ENCODE measurements around the gene EPHA1.

The EPHA1 gene

GRCh38 chr7:143382791-143383641 is 25.6 kb downstream of the EPHA1 start:
- in situ Hi-C loops (cut with HindIII; ENCODE audit: low pct_ligation_motif_present, low pct_unique_long_range_greater_than_20kb, low sequenced_read_pairs): no loop called here
- no peak for DNase-seq

- DNase-seq: no peak
- in situ Hi-C loops (cut with HindIII; ENCODE audit: low pct_ligation_motif_present, low pct_unique_long_range_greater_than_20kb, low sequenced_read_pairs): no loop called here
Observed at GRCh38 chr7:143382126-143382790, 26.4 kb downstream of the EPHA1 start.

DNA sequence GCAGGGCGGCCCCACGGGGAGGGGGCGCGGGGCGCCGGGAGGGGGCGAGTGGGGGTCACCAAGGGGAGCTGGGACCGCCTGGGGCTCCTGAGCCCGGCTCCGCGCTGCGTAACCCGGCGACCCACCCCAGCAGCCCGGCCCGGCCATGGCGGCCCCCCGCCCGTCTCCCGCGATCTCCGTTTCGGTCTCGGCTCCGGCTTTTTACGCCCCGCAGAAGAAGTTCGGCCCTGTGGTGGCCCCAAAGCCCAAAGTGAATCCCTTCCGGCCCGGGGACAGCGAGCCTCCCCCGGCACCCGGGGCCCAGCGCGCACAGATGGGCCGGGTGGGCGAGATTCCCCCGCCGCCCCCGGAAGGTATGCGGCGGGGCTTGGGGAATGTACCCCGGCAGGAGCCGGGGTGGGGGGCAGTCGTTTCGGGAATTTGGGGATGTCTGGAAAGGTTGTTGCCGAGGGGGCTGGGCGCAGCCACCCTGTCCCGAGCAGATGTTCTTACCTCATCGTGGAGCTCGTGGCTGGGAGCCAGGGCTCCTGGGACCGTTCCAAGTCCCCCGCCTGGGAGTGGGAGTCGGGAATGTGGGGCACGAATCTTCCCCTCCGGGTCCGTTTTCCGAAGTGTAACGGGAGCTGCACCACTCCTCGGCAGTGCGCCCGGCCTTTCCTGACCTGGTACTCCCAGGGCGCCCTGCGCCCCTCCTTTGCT is 27.1 kb downstream of the EPHA1 start:
- peak; percentile 70 for DNase-seq
- in situ Hi-C loops (cut with HindIII; ENCODE audit: low pct_ligation_motif_present, low pct_unique_long_range_greater_than_20kb, low sequenced_read_pairs): no loop called here

- DNase-seq: peak; percentile 96
- in situ Hi-C loops (cut with HindIII; ENCODE audit: low pct_ligation_motif_present, low pct_unique_long_range_greater_than_20kb, low sequenced_read_pairs): no loop called here
Observed at GRCh38 chr7:143380646-143381426, 27.8 kb downstream of the EPHA1 start, which contains the start of gene ZYX. ZYX (plus strand) TSS chr7:143381345; CDS start chr7:143381572, 227 bp downstream.

DNA sequence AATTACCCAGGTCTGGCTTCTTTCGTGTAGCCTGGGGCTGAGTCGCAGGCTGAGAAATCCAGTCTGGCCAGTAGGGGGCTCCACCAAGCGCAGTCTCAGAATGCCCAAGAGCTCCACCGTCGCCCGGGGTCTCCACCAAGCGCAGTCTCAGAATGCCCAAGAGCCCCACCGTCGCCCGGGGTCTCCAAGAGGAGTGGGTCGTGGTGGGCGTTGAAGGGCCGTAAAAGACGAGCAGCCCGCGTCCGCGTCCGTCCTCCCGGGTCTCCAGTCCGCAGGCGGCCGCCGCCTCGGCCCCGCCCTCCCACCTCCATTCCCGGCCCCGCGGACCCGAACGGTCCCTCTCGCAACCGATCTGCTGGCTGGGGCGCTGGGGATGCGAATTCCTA is 28.4 kb downstream of the EPHA1 start:
- in situ Hi-C loops (cut with HindIII; ENCODE audit: low pct_ligation_motif_present, low pct_unique_long_range_greater_than_20kb, low sequenced_read_pairs): no loop called here
- peak; percentile 88 for DNase-seq

DNA sequence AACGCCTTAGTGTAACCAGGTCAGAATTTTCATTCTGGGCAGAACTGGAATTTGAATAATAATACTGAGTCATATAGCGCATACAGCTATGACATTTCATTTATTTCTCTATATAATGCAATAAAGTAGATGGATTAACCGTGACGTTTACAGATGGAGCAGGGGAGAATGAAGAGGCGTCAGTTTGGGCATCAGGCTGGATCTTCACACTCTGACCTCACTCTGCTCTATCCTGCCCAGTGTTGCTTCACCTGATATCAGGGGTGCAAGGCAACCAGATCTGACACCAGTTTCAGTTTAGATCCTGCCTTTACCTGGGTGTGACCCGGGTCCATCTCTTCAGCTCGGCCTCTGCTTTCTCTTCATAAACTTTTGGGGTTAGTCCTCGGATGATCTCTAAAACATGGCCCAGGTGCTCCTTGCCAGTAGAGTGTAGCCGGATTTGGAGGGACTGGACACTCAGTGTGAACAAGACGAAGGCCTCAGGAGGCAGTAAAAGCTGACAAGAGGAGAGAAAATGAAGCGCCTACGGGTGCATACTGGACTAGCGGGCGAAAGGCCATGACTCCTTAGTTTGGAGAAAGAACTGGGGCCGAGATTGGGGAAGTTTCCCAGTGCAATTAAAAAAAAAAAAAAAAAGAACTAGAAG is 28.9 kb downstream of the EPHA1 start:
- in situ Hi-C loops (cut with HindIII; ENCODE audit: low pct_ligation_motif_present, low pct_unique_long_range_greater_than_20kb, low sequenced_read_pairs): no loop called here
- peak; percentile 45 for DNase-seq

DNA sequence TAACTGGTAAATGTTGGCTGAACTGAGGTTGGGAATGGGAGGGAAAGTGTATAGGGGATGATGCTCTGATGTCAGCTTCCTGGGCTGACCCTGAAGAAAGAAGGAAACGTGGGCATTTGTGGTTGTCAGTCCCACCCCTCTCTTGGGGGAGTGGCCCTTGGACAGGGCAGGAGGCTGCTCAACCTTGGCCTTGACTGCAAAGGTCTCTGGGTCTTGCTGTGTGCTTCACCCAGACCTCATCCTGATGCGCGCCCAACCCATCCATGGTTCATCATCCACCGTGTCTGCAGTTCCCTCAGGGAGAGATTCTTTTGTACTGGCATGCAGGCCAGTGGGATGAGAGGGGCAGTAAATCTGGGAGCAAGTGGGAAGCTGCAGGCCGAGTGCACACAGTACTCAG is 32.3 kb downstream of the EPHA1 start:
- no peak for DNase-seq
- in situ Hi-C loops (cut with HindIII; ENCODE audit: low pct_ligation_motif_present, low pct_unique_long_range_greater_than_20kb, low sequenced_read_pairs): no loop called here

DNA sequence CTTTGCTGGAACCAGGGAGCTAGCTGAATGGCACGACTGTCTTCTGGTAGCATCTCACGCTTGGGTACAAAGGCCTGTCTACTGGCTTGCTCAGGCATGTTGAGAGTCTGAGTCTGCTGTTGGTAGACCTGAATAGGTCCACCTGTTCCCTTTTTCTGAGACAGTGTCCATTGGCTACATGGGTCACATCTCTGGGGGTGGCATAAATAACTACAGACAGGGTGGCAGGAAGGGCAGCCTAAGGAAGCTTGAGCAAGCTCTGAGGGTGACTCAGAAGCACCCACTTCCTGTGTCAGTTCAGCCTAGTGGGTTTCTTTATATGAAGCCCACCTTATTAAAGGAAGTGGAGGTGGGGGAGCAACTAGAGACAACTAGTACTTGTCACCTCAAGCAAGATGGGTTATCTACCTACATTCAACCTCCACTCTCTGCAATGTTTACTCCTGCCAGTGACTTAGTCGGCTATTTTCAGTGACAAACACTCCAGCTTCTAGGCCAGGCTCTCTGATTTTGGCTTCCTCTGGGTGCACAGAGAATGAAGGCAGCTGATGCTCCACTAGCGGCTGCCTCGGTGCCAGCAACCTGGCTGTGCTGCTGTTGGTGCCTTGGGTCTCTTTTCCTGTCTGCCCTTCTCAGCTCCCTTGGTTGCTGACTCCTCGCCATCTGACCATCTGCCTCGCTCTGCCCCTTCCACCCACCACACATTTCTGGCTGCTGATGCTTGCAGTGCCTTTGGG is 33.2 kb downstream of the EPHA1 start:
- DNase-seq: no peak
- in situ Hi-C loops (cut with HindIII; ENCODE audit: low pct_ligation_motif_present, low pct_unique_long_range_greater_than_20kb, low sequenced_read_pairs): no loop called here

DNA sequence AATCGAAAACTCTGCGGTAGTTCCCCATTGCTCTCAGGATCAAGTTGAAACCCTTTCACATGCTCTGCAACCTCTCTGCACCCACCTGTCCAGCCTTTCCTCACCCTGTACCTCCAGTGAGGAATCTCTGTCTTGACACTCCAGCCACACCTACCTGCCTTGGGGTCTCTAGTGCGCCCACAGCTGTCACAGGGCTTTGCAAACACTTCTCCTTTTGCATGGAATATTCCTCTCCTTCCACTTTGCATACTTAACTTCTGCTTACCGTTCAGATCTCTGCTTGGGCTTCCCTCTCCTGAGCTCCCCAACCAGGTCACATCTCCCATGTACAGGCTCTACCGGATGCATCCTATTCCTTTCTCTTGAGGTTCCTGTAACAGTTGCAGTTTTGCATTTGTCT is 34.1 kb downstream of the EPHA1 start:
- in situ Hi-C loops (cut with HindIII; ENCODE audit: low pct_ligation_motif_present, low pct_unique_long_range_greater_than_20kb, low sequenced_read_pairs): no loop called here
- no peak for DNase-seq

DNA sequence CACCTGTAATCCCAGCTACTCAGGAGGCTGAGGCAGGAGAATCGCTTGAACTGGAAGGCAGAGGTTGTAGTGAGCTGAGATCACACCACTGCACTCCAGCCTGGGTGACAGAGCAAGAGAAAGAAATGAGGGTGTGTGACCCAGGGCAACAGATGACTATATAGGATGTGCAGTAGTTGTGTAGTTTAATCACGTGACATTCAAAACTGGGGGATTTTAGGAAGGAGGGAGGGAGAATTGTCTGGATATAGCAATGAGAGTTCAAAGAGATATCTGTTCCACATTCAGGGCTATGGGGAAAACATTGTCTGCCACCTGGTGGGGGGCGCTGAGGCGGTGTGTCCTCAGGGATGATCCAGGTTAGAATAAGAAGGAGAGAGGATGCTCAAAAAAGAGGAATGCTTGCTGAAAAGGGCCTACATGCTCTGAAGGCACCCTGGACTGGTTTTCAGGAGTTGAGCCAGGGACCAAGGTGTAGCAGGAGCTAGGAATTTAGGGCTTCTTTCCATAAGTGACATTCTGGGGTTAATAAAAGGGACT is 35.3 kb downstream of the EPHA1 start:
- DNase-seq: no peak
- in situ Hi-C loops (cut with HindIII; ENCODE audit: low pct_ligation_motif_present, low pct_unique_long_range_greater_than_20kb, low sequenced_read_pairs): no loop called here

DNA sequence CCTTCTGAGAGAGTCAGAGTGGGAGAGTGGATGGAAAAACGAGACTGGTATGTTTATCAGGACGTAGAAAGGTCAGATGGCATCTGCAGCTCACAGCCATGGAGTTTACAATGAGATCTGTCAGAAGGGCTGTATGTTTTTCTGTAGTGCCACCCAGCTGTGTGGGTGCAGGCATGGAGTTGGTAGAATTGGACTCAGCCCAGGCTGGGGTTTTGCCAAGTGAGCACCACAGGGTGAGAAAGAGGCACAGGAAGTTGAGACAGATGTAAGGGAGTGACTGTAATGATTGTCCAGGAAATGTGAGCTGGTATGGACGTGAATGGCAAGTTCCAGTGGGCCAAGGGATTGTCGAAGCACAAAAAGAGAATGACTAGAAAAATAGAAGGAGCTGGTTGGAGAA is 36.6 kb downstream of the EPHA1 start:
- DNase-seq: no peak

GRCh38 chr7:143369678-143370651 is 38.7 kb downstream of the EPHA1 start:
- no peak for DNase-seq
- in situ Hi-C loops (cut with HindIII; ENCODE audit: low pct_ligation_motif_present, low pct_unique_long_range_greater_than_20kb, low sequenced_read_pairs): no loop called here

More for the DNA sequence above, 36.6 kb downstream of the EPHA1 start:
- in situ Hi-C loops (cut with HindIII; ENCODE audit: low pct_ligation_motif_present, low pct_unique_long_range_greater_than_20kb, low sequenced_read_pairs): no loop called here

DNA sequence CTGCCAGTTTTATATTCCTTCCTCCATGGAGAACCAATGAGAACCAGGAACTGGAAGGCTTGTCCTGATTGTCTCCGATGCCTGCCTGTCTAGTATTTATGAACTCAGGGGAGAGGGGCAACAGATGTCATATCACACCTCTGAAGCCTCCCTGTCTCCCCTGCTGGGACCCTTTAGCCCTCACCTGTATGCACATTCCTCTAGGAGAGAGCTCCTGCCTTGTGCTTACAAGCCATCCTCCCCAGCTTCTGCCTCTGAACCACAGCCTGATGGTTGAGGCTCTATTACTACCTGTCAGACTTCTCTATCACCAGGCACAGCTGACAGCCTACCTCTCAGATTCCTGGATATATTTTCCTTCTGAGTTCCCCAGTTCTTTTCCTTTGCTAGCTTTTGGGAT is 40.3 kb downstream of the EPHA1 start:
- in situ Hi-C loops (cut with HindIII; ENCODE audit: low pct_ligation_motif_present, low pct_unique_long_range_greater_than_20kb, low sequenced_read_pairs): no loop called here
- no peak for DNase-seq

- peak; percentile 69 for DNase-seq
- in situ Hi-C loops (cut with HindIII; ENCODE audit: low pct_ligation_motif_present, low pct_unique_long_range_greater_than_20kb, low sequenced_read_pairs): no loop called here
Observed at GRCh38 chr7:143367972-143368371, 40.7 kb downstream of the EPHA1 start.

GRCh38 chr7:143363016-143363937 is 45.4 kb downstream of the EPHA1 start:
- in situ Hi-C loops (cut with HindIII; ENCODE audit: low pct_ligation_motif_present, low pct_unique_long_range_greater_than_20kb, low sequenced_read_pairs): no loop called here
- no peak for DNase-seq

Data from ACHN (cell line).